Stimulated activated CD4-positive, alpha-beta T cell treated with anti-CD3 and anti-CD28 coated beads, Interleukin-1b, Interleukin-23, amount 100 ng/mL, for 4 hours (primary cell): ENCODE data around the gene TADA2A.

ENCODE experiments used
- DNase-seq, 2 donors: peaks; one replicate each; pipeline ENCODE4 v3.0.0-alpha.2; 2020; ENCODE audit warnings: low read depth in 2 of 2

TADA2A gene

GRCh38 chr17:37461668-37462067 is 55.0 kb downstream of the TADA2A start:
- no peak for DNase-seq

DNA sequence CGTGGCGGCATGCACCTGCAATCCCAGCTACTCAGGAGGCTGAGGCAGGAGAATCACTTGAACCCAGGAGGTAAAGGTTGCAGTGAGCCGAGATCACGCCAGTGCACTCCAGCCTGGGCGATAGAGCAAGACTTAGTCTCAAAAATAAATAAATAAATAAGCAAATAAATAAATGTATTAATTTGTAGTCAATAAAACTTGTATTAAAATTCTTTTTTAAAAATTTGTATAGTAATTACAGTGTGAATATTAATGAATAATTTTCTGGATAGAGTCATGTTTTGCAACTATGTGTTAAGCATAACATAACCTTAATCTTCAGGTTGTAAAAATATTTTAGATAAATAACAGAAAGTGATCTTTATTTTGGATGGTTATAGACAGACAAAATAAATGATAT is 55.8 kb downstream of the TADA2A start:
- DNase-seq: no peak

DNA sequence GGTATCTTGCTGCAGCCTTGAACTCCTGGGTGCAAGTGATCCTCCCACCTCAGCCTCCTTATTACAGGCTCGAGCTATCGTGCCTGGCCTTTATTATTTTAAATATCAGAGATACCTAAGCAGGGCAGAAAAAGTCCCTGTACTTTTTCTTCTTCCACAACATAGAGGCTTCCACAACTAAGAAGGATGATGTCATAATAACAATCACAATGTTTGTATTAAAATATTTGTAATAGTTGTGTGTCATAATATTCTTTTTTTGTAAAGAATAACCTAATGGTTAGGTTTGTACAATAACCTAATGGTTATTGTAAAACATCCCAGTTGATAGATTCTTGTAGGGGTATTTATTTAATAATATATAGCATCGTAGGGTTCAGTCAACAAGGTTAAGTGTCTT is 56.4 kb downstream of the TADA2A start:
- DNase-seq: no peak

- DNase-seq: no peak
Measured at GRCh38 chr17:37465069-37465616, 58.5 kb downstream of the TADA2A start.

DNA sequence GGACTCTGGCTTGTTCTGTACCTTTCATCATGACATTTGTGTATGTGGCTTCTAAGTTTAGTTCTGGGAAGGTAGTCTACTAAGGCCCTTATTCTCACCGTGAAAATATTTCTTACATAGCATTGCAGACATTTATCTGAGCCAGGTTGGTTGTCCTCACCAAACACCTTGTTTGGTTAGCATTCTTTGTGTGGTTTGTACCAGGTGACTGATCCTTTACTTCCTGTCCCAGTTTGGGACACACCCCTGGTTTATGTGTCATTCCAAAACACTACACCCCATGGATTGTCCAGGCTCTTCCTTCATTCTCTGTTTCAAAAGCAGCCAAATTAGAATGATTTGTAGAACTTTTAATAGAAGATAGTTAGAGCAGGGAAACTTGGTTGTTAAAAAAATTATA is 59.8 kb downstream of the TADA2A start:
- no peak for DNase-seq

GRCh38 chr17:37470181-37470580 is 63.5 kb downstream of the TADA2A start:
- no peak for DNase-seq

DNA sequence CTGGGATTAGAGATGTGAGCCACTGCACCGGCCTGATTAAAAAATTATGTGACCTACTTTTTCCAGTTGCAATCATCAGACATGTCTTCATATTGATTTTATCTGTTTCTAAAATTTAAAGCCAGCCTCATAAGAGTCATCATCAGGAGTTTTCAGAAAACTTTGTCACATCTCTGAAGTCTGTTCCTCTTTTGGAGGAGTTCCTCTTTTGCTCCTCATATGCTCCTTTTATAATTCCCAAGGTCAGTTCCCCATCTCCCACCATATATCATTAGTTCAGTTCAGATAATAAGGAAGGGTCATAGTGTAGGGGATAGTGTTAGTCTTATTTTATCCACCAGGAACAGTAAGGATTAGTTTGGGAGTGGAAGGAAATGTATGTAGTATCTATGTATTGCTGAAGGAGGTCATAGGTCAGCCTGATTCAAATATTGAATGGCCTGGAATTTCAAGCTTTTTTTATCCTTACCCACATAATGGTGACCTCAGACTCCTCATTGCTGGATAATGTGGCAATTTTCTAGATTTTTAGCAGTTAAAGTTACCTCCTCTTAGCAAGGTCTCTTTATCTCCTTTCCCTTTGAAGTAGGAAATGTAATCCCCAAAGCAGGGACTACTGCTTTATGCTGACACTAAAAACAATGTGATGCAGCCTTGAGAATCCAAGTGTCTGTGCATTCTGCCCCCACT is 69.2 kb downstream of the TADA2A start:
- DNase-seq: no peak

GRCh38 chr17:37476431-37477120 is 69.9 kb downstream of the TADA2A start:
- no peak for DNase-seq

DNA sequence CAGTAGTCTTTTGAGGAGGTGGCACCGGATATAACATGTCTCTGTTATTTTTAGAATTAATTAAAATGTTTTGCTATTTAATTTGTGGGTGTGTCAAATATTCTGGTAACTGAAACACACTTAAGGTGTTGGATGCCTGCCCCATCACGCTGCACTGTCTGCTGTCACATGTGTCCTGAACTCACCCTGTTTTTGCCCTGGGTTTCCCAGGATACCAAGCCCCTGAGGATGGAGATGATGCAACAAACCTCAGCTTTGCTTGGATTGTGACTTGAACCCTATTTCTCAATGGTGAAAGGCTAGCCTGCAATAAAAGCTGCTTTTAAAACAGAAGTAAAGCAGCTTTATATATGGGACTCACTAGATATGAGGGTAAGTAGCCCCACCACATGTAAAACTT is 71.5 kb downstream of the TADA2A start:
- DNase-seq: no peak

DNA sequence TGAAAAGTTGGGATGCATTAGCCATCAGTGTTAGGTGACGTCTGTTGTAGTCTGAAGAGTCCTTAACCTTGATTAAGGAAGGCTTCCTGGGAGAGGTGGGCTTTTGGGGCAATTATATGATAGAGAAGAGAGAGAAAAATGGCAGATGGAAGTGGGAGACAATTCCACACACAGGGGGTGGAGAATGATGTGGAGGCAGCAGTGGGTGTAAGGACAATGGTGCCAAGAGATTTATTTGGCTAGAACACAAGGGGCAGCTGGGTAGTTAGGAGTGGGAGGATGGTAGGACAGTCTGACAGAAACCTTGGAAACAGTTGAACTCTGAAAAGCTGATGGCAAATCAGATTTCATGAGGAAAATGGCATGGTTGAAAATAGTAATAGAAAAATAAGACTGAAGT is 72.3 kb downstream of the TADA2A start:
- no peak for DNase-seq

DNA sequence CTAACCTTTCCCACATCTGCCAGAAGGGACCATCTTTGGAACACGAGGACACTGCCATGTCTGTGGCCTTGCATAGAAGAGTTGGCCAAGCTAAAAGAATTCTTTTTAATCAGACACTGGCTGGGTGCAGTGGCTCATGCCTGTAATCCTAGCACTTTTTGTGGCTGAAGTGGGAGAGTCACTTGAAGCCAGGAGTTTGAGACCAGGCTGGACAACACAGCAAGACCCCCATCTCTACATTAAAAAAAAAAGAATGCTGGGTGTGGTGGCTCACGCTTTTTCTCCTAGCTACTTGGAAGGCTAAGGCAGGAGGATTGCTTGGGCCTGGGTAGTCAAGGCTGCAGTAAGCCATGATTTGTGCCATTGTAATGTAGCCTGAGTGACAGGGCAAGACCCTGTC is 73.7 kb downstream of the TADA2A start:
- DNase-seq: no peak

GRCh38 chr17:37481001-37481665 is 74.4 kb downstream of the TADA2A start:
- no peak for DNase-seq

DNA sequence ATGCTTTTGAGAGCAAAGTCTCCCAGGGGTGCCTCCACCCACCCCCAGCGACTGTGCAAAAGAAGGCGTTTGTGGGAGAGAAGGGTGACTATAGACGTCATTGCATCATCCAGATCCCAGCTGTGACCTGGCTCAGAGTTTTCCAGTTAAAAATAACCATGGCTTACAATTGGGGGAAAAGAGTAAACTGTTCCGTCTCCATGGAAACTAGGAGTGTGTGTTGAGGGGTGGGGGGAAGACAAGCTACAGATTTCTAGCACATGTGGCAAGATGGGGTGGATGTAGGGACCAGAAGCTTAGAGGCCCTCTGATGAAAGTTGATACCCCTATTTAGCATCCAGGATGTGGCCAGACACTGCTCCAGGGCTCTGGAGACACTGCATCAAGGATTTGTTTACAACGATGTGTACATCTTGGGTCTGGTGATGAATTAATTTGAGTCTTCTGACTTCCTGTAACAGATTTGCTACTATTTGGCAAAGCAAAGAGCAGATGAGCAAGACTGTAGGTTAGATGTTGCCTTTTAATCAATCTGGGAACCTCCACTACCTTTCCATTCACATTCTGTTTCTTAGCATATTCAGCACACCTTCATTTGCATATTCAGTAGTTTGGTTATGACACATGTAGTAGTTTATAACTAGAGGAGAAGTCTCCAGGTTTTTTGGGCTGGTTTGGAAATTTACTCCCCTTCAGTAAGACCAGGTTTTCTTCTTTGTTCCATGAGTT is 76.8 kb downstream of the TADA2A start:
- DNase-seq: no peak

- no peak for DNase-seq
Measured at GRCh38 chr17:37485938-37486570, 79.4 kb downstream of the TADA2A start.

- DNase-seq: no peak
Measured at GRCh38 chr17:37488009-37488604, 81.4 kb downstream of the TADA2A start.

DNA sequence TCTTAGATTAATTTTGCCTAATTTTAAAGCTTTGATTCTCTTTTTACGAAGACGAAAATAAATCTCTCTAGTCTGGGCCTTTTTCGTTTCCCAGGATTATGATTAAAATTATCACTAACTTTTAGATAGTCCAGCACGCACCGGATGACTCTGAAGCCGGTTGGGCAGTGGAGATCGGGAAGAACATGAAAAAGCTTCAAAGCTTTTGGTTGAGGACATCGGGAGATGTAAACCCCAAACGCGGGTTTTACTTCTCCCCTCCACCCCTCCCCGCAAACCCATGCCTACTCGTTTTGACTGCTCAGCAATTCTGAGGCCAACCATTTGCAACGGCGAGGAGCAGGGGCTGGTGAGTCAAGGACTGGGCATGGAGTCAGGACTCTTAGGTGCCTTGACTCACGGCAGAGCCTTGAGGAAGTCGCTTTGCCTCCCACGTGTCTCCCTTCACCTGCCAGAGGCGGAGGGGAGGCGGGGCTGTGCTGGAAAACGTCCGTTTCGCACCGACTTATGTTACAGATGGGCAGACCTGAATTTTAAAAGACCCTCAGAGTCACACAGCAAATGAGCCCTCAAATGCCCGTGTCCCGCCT is 82.0 kb downstream of the TADA2A start:
- DNase-seq: peak; percentile 44 to 59

GRCh38 chr17:37489197-37490001 is 82.7 kb downstream of the TADA2A start, which contains the start of gene DUSP14:
TSS of gene DUSP14 (plus strand) at chr17:37489891. CDS start at chr17:37512273, 22,382 bp downstream.
- DNase-seq: peak; percentile 69 to 76

GRCh38 chr17:37490022-37490587 is 83.4 kb downstream of the TADA2A start:
- peak; percentile 67 to 72 for DNase-seq
